ENCODE results near the gene TANC2.
A peak's percentile ranks its signal among the peaks of the same experiment; 100 is the strongest.

TANC2 gene

GRCh38 chr17:62950067-62950466 lies 16.0 kb upstream of the TANC2 start:
- ChIA-PET POLR2A (interaction anchor here (0.5 kb wide), 1 partner anchor 665 kb away, joined by 3 read pairs; no protein-coding TSS in a partner anchor), CTCF (interaction anchor here (0.6 kb wide), 1 partner anchor 61 kb away, joined by 3 read pairs; no protein-coding TSS in a partner anchor)
- H3K36me3 ChIP-seq (ENCODE audit: control insufficient read depth in 2 of 2, insufficient read depth in 1 of 2, low read length in 2 of 2): no peaks in the 10 kb centered on the region
- no peak overlapping the region for H3K27ac ChIP-seq (ENCODE audit: extremely low read depth, low read depth, low read length)
- H3K4me1 ChIP-seq (ENCODE audit: control insufficient read depth, insufficient read depth, low read length): no peaks in the 10 kb centered on the region
- no peaks in the 10 kb centered on the region for H3K9me3 ChIP-seq (ENCODE audit: control insufficient read depth, insufficient read depth, low read depth, low read length)
- H3K4me3 ChIP-seq (ENCODE audit: low read depth, low read length): no peak overlapping the region
- TF ChIP-seq ZBTB17 (tag by site-specific recombination; IDR thresholded peaks at IDR 0.05) (no peak), KLF1 (tag by site-specific recombination; IDR thresholded peaks at IDR 0.05) (peak; percentile 81), ZNF624 (tag by site-specific recombination; IDR thresholded peaks at IDR 0.05) (no peak), ZNF830 (tag by site-specific recombination; IDR thresholded peaks at IDR 0.05; ENCODE audit: low read depth) (no peak), ZNF792 (tag by site-specific recombination; IDR thresholded peaks at IDR 0.05) (no peak), ZNF704 (tag by site-specific recombination; IDR thresholded peaks at IDR 0.05) (no peak), ZNF37A (tag by site-specific recombination; IDR thresholded peaks at IDR 0.05) (no peak), ZEB2 (tag by site-specific recombination; IDR thresholded peaks at IDR 0.05) (no peak), SP2 (tag by site-specific recombination; IDR thresholded peaks at IDR 0.05) (no peak), ZNF146 (tag by site-specific recombination; IDR thresholded peaks at IDR 0.05) (no peak), ZNF501 (tag by site-specific recombination; IDR thresholded peaks at IDR 0.05) (0 out of 2 replicates have a peak, but pooled peaks have one; percentile 47), ZNF138 (tag by site-specific recombination; IDR thresholded peaks at IDR 0.05; ENCODE audit: borderline replicate concordance) (no peak), ZNF768 (tag by site-specific recombination; IDR thresholded peaks at IDR 0.05) (no peak), FEZF1 (tag by site-specific recombination; IDR thresholded peaks at IDR 0.05) (no peak), ZNF473 (tag by site-specific recombination; IDR thresholded peaks at IDR 0.05) (no peak), ZIC2 (tag by site-specific recombination; IDR thresholded peaks at IDR 0.05) (peak; percentile 30; the same call in 1 of the 2 replicates), ZXDB (tag by site-specific recombination; IDR thresholded peaks at IDR 0.05) (0 out of 2 replicates have a peak, but pooled peaks have one; percentile 51), ZNF391 (tag by site-specific recombination; IDR thresholded peaks at IDR 0.05; ENCODE audit: borderline replicate concordance, low read depth) (no peak), ZNF114 (tag by site-specific recombination; IDR thresholded peaks at IDR 0.05) (no peak), ZNF132 (tag by site-specific recombination; IDR thresholded peaks at IDR 0.05; ENCODE audit: borderline replicate concordance) (no peak), ZNF423 (tag by site-specific recombination; IDR thresholded peaks at IDR 0.05) (peak; percentile 66; the same call in 1 of the 2 replicates), GLIS2 (tag by site-specific recombination; IDR thresholded peaks at IDR 0.05) (no peak), MZF1 (tag by site-specific recombination; IDR thresholded peaks at IDR 0.05; ENCODE audit: borderline replicate concordance) (peak; percentile 100), SALL2 (tag by site-specific recombination; IDR thresholded peaks at IDR 0.05; ENCODE audit: borderline replicate concordance) (no peak), ZNF623 (tag by site-specific recombination; IDR thresholded peaks at IDR 0.05) (no peak), ZNF664 (tag by site-specific recombination; IDR thresholded peaks at IDR 0.05) (no peak), HOXA7 (CRISPR knock-in tag; IDR thresholded peaks at IDR 0.05; ENCODE audit: borderline replicate concordance) (no peak), CTCF (tag by site-specific recombination; IDR thresholded peaks at IDR 0.05) (no peak)
- TF ChIP-seq, protein P1, sequence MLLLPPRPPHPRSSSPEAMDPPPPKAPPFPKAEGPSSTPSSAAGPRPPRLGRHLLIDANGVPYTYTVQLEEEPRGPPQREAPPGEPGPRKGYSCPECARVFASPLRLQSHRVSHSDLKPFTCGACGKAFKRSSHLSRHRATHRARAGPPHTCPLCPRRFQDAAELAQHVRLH (tag by site-specific recombination; IDR thresholded peaks at IDR 0.05): no peak
- TF ChIP-seq, protein P2, sequence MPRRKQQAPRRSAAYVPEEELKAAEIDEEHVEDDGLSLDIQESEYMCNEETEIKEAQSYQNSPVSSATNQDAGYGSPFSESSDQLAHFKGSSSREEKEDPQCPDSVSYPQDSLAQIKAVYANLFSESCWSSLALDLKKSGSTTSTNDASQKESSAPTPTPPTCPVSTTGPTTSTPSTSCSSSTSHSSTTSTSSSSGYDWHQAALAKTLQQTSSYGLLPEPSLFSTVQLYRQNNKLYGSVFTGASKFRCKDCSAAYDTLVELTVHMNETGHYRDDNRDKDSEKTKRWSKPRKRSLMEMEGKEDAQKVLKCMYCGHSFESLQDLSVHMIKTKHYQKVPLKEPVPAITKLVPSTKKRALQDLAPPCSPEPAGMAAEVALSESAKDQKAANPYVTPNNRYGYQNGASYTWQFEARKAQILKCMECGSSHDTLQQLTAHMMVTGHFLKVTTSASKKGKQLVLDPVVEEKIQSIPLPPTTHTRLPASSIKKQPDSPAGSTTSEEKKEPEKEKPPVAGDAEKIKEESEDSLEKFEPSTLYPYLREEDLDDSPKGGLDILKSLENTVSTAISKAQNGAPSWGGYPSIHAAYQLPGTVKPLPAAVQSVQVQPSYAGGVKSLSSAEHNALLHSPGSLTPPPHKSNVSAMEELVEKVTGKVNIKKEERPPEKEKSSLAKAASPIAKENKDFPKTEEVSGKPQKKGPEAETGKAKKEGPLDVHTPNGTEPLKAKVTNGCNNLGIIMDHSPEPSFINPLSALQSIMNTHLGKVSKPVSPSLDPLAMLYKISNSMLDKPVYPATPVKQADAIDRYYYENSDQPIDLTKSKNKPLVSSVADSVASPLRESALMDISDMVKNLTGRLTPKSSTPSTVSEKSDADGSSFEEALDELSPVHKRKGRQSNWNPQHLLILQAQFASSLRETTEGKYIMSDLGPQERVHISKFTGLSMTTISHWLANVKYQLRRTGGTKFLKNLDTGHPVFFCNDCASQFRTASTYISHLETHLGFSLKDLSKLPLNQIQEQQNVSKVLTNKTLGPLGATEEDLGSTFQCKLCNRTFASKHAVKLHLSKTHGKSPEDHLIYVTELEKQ (tag by site-specific recombination; IDR thresholded peaks at IDR 0.05; ENCODE audit: borderline replicate concordance): no peak
- TF ChIP-seq, protein P3, sequence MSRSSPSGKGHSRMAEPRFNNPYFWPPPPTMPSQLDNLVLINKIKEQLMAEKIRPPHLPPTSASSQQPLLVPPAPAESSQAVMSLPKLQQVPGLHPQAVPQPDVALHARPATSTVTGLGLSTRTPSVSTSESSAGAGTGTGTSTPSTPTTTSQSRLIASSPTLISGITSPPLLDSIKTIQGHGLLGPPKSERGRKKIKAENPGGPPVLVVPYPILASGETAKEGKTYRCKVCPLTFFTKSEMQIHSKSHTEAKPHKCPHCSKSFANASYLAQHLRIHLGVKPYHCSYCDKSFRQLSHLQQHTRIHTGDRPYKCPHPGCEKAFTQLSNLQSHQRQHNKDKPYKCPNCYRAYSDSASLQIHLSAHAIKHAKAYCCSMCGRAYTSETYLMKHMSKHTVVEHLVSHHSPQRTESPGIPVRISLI (tag by site-specific recombination; IDR thresholded peaks at IDR 0.05): no peak
- TF ChIP-seq, protein P4, sequence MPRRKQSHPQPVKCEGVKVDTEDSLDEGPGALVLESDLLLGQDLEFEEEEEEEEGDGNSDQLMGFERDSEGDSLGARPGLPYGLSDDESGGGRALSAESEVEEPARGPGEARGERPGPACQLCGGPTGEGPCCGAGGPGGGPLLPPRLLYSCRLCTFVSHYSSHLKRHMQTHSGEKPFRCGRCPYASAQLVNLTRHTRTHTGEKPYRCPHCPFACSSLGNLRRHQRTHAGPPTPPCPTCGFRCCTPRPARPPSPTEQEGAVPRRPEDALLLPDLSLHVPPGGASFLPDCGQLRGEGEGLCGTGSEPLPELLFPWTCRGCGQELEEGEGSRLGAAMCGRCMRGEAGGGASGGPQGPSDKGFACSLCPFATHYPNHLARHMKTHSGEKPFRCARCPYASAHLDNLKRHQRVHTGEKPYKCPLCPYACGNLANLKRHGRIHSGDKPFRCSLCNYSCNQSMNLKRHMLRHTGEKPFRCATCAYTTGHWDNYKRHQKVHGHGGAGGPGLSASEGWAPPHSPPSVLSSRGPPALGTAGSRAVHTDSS (tag by site-specific recombination; IDR thresholded peaks at IDR 0.05): no peak
